LoVo (cell line): ENCODE results near the gene KRT222.

Source experiments
- DNase-seq: peaks from one replicate; pipeline ENCODE4 v3.0.0-alpha.2; 2016; ENCODE audit warnings: low spot score

Gene KRT222

GRCh38 chr17:40658396-40658795 lies 6.6 kb downstream of the KRT222 start:
- DNase-seq: no peak

GRCh38 chr17:40651939-40652338 lies 13.0 kb downstream of the KRT222 start:
- DNase-seq: no peak

GRCh38 chr17:40648384-40648968 lies 16.5 kb downstream of the KRT222 start:
- DNase-seq: peak; percentile 12

GRCh38 chr17:40647624-40648383 lies 17.2 kb downstream of the KRT222 start, which contains the start of gene SMARCE1:
SMARCE1 (minus strand) TSS chr17:40647818; CDS start chr17:40645802, 2,016 bp downstream.
- DNase-seq: peak; percentile 73

GRCh38 chr17:40646791-40647623 lies 18.0 kb downstream of the KRT222 start:
- peak; percentile 29 for DNase-seq

- no peak for DNase-seq
Measured at GRCh38 chr17:40645943-40646342, 19.0 kb downstream of the KRT222 start.

- DNase-seq: no peak
Measured at GRCh38 chr17:40645291-40645690, 19.7 kb downstream of the KRT222 start.

GRCh38 chr17:40637931-40638330 lies 27.0 kb downstream of the KRT222 start:
- no peak for DNase-seq

GRCh38 chr17:40633871-40634270 lies 31.1 kb downstream of the KRT222 start:
- no peak for DNase-seq

- no peak for DNase-seq
Measured at GRCh38 chr17:40632216-40632615, 32.8 kb downstream of the KRT222 start.

GRCh38 chr17:40629842-40630241 lies 35.1 kb downstream of the KRT222 start:
- DNase-seq: no peak

GRCh38 chr17:40625311-40625710 lies 39.7 kb downstream of the KRT222 start:
- no peak for DNase-seq

GRCh38 chr17:40623419-40624210 lies 41.4 kb downstream of the KRT222 start:
- no peak for DNase-seq

GRCh38 chr17:40622509-40622928 lies 42.5 kb downstream of the KRT222 start:
- DNase-seq: no peak

- DNase-seq: no peak
Measured at GRCh38 chr17:40621578-40621977, 43.4 kb downstream of the KRT222 start.

GRCh38 chr17:40621019-40621418 lies 44.0 kb downstream of the KRT222 start:
- no peak for DNase-seq

GRCh38 chr17:40618754-40619625 lies 46.0 kb downstream of the KRT222 start:
- DNase-seq: no peak

- DNase-seq: no peak
Measured at GRCh38 chr17:40617678-40618240, 47.2 kb downstream of the KRT222 start.

GRCh38 chr17:40616592-40616991 lies 48.4 kb downstream of the KRT222 start:
- DNase-seq: no peak

- no peak for DNase-seq
Measured at GRCh38 chr17:40615841-40616476, 49.0 kb downstream of the KRT222 start.
